NCI-H1930 (cell line): ENCODE data around the gene LPCAT3.
"Not testable (repeated sequence)": the region's sequence is repeated elsewhere in the genome, so short reads cannot be mapped to it uniquely, and the experiment has no call there.

ENCODE experiments used
- DNase-seq, 2 experiments: peaks; one replicate each; lab custom pipeline; 2025; lab: John Stamatoyannopoulos, UW

Gene LPCAT3, protein sequence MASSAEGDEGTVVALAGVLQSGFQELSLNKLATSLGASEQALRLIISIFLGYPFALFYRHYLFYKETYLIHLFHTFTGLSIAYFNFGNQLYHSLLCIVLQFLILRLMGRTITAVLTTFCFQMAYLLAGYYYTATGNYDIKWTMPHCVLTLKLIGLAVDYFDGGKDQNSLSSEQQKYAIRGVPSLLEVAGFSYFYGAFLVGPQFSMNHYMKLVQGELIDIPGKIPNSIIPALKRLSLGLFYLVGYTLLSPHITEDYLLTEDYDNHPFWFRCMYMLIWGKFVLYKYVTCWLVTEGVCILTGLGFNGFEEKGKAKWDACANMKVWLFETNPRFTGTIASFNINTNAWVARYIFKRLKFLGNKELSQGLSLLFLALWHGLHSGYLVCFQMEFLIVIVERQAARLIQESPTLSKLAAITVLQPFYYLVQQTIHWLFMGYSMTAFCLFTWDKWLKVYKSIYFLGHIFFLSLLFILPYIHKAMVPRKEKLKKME

GRCh38 chr12:7018350-7019042 is at the start of gene LPCAT3:
Gene LPCAT3, minus strand, starts transcription at chr12:7018476. Its CDS starts 52 bp downstream, at chr12:7018424.
- DNase-seq, result peak; percentile 99

DNA sequence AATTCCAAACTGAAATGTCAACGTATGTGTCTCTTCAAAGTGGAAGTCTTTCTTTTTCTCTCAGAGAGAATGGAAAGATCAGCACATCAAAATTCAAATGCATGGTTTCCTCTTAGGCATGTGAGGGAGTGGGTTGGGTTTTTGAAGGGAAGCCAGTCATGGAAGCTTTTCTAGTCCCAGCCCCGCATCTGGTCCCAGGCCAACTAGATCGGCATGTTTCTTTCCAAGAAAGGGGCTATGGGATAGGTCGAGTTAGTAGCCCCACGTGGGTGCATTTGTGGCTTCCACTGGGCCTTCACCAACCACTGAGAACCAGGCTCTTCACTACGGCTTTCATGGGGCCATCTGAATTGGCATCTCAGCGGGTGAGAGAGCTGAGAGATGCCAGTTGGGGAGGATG is 48.8 kb upstream of the LPCAT3 start:
- no peak for DNase-seq

- DNase-seq, result no peak
Observed at GRCh38 chr12:7066596-7066995, 48.3 kb upstream of the LPCAT3 start.

DNA sequence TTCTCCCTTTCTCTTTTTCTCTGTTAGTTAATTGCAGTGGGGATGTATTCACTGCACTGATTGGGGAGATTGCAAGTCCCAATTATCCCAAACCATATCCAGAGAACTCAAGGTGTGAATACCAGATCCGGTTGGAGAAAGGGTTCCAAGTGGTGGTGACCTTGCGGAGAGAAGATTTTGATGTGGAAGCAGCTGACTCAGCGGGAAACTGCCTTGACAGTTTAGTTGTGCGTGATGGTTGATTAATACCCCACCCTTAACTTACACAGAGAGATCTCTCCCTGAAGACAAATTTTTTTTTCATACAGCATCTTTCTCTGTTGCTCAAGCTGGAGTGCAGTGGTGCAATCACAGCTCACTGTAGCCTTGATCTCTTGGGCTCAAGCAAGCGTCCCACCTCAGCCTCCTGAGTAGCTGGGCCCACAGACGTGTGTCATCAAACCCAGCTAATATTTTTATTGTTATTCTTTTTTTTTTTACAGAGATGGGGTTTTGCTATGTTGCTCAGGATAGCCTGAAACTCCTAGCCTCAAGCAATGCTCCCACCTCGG is 46.9 kb upstream of the LPCAT3 start:
- DNase-seq, result no peak

DNA sequence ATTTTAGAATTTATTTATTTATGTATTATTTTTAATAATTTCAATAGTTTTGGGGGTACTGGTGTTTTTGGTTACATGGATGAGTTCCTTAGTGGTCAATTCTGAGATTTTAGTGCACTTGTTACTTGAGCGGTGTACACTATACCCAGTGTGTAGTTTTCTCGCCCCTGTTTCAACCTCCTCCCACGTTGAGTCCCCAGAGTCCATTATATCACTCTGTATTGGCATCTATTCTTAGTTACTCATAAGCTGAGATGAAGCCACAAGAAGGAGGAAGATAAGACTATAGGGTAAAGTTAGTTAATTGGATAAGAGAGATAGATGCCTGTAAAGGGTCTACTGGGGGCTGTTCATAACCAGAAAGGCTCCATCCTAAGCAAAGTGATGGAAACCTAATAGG is 46.2 kb upstream of the LPCAT3 start:
- DNase-seq, result no peak

DNA sequence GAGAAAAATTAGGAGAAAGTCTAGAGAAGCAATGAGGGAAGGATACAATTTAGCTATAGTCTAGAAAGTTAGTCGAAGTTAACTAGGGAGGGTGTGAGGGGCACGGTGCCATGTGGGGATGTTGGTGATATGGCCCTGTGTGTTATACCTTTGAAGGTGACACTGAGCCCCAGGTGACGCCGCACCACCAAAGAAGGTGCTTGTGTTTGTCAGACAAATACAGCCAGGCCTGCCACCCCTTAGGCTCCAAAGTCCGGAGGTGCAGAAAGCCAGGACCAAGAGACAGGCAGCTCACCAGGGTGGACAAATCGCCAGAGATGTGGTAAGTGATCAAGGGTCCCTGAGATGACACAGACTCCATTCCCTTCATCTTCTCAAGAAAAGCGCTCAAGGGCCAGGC is 43.3 kb upstream of the LPCAT3 start:
- no peak for DNase-seq

GRCh38 chr12:7061138-7061537 is 42.9 kb upstream of the LPCAT3 start:
- no peak for DNase-seq

DNA sequence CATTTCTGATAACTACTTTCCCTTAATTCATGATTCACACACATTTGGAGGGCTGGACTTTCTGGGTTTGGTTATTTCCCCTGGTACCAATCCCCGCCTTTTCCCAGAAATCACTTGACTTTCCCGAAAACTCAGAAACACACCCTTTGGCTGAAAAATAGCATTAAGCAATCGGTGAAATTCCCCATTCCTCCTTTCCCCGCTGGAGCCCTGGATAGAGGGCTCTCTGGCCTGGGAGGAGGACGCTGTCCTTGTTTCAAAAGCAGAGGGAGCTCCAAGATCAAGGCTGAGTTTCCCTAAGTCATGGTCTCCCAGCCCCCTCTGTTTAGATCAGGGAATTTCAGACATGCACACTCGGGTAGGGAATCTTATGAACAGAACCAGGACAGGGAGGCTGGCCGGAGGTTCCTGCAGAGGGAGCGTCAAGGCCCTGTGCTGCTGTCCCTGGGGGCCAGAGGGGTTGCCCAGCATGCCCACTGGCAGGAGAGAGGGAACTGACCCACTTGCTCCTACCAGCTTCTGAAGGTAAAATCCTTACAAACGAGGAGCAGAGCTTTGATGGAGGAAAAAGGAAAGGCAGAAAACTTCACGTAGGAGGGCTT is 42.2 kb upstream of the LPCAT3 start, which contains the start of gene C1S:
Gene C1S, plus strand, starts transcription at position 366 of the 602 bp plus-strand sequence. CDS start 1,195 bp downstream, outside the sequence.
- peak in 1 of 2 experiments; percentile 17 for DNase-seq

GRCh38 chr12:7059780-7060179 is 41.5 kb upstream of the LPCAT3 start:
- DNase-seq, result no peak

DNA sequence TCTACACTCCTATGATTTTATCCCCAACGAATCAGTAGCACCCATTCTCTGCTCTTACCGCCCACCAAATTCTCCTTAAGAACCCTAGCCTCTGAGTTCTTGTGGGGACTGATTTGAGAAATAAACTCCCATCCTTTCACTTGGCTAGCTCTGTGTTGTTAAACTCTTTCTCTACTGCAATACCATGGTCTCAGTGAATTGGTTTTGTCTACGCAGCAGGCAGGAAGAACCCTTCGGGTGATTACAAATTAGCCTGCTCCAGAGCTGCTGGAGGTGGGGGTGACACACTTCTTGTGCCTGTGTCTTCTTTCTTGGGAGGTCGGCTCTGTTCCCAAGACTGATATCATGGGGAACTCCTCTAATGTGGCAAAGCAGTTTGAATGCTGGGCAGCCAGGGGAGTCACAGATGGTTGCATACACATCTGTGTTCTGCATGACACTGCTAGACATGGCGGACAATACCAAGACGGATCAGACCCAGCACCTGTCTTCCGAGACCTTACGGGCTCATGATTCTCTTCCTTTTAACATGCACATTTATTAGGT is 40.6 kb upstream of the LPCAT3 start:
- no peak for DNase-seq

DNA sequence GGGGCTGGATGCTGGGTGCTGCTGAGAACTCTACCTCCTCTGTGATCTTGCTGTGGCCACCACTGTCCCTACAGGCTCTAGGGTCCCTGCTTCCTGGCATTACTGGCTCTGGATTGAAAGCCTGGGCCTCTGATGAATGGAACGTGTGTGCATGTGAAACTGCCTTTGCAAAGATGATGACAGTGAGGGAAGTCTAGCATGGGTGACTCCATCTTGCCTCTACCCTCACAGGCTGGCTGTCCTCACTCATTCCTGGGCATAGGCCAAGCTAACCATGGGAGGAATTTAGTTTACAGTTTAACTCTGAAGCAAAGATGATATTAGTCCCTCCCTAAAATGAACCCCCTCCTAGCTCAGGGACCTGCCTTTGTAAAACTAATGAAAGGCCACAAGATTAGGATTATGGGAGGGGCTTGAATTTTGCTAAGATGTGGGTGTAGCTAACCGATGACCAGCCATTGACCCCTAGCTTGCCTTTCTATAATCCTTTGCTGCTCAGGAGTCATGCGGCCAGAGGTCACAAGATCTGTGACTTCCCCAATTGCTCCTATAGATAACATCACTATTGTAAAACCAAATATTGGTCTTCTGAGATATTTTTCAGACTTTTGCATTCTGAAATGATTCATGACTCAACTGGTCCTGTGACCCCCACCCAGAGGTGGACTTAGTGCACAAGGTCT is 40.0 kb upstream of the LPCAT3 start:
- no peak for DNase-seq

- DNase-seq, result not testable (repeated sequence)
Observed at GRCh38 chr12:7055736-7056135, 37.5 kb upstream of the LPCAT3 start.

DNA sequence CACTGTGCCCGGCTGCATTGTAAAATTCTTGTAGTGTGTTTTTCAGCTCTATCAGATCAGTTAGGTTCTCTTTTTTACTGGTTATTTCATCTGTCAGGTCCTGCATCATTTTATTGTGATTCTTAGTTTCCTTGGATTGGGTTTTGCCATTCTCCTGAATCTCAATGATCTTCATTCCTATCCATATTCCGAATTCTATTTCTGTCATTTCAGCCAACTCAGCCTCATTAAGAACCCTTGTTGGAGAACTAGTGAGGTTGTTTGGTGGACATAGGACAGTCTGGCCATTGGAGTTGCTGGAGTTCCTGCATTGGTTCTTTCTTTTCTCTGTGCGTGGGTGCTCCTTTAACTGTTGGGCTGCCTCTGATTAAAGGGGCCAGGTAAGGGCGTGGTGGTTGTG is 36.6 kb upstream of the LPCAT3 start:
- no peak for DNase-seq

DNA sequence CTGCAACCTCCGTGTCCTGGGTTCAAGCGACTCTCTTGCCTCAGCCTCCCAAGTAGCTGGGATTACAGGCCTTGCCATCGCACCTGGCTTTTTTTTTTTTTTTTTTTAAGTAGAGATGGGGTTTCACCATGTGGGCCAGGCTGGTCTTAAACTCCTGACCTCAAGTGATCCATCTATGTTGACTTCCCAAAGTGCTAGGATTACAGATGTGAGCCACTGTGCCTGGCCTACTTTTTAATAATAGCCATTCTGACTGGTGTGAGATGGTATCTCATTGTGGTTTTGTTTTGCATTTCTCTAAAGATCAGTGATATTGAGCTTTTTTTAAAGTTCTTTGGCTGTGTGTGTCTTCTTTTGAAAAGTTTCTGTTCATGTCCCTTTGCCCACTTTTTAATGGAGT is 31.7 kb upstream of the LPCAT3 start:
- not testable (repeated sequence) for DNase-seq

- not testable (repeated sequence) for DNase-seq
Observed at GRCh38 chr12:7049445-7049951, 31.2 kb upstream of the LPCAT3 start.

DNA sequence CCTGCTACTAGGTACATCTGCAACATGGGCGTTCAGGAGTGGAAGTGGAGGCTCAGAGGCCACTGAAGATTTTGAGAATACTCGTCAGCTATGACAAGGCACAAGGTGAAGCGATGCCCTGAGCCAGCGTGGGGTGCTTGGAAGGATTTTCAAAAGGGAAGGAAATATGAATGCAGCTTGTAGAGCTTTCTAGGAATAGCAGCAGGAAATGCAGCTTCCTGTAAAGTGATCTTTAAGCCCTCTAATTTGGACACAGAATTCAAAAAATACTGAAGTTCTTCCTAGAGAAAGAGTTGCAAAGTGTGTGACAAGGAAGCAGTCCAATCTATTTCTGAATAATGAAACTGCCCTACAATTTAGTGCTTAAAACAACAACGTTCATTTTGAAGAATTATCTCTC is 29.0 kb upstream of the LPCAT3 start:
- no peak for DNase-seq

GRCh38 chr12:7046383-7047105 is 28.3 kb upstream of the LPCAT3 start:
- DNase-seq, result no peak

- DNase-seq, result no peak
Observed at GRCh38 chr12:7045913-7046312, 27.6 kb upstream of the LPCAT3 start.

GRCh38 chr12:7042842-7043241 is 24.6 kb upstream of the LPCAT3 start:
- no peak for DNase-seq

GRCh38 chr12:7039403-7039802 is 21.1 kb upstream of the LPCAT3 start:
- no peak for DNase-seq

GRCh38 chr12:7038591-7038990 is 20.3 kb upstream of the LPCAT3 start:
- DNase-seq, result no peak
